Common myeloid progenitor, CD34-positive (primary cell): ENCODE data around the gene STRN3.

ENCODE experiments used
- CTCF ChIA-PET: fragments of 350-600 bp; sonication (Branson Sonifier 250); formaldehyde crosslinking; loops from one replicate; lab custom pipeline; 2021; ENCODE audit warnings: antibody characterized with exemption; lab: Charles Lee
- POLR2A ChIA-PET: fragments of 350-600 bp; sonication (Branson Sonifier 250); formaldehyde crosslinking; loops from one replicate; lab custom pipeline; 2021; ENCODE audit warnings: antibody characterized with exemption; lab: Charles Lee
- DNase-seq, 3 donors: peaks; one replicate each; pipeline versions ENCODE4 v3.0.0 to v3.0.0-alpha.2; 2013
- H3K27ac ChIP-seq, 2 experiments: 1 replicate in 1 of 2; 2 replicates in 1 of 2; pipeline ENCODE4 v1.7.0; 2013; ENCODE audit warnings: inconsistent platforms in 2 of 2, low read length in 2 of 2, mild to moderate bottlenecking in 2 of 2, low read depth in 1 of 2, moderate library complexity in 1 of 2; ENCODE audit not compliant: severe bottlenecking in 2 of 2, insufficient read depth in 1 of 2, poor library complexity in 1 of 2
- H3K27me3 ChIP-seq, 5 experiments: replicated peaks in 2 of 5; 1 replicate in 3 of 5; 2 replicates in 2 of 5; pipeline versions ENCODE4 v1.6.1 to v1.7.0; 2013; ENCODE audit warnings: low read length in 4 of 5, mild to moderate bottlenecking in 2 of 5, moderate library complexity in 2 of 5, inconsistent platforms in 1 of 5; ENCODE audit not compliant: insufficient read depth in 5 of 5, control insufficient read depth in 4 of 5
- H3K36me3 ChIP-seq, 4 experiments: 1 replicate in 2 of 4; 2 replicates in 2 of 4; pipeline versions ENCODE4 v1.6.1 to v1.7.0; 2013; ENCODE audit warnings: low read length in 3 of 4, control low read depth in 1 of 4, mild to moderate bottlenecking in 1 of 4; ENCODE audit not compliant: control insufficient read depth in 4 of 4, insufficient read depth in 4 of 4
- H3K4me1 ChIP-seq, 4 experiments: 1 replicate in 3 of 4; 2 replicates in 1 of 4; pipeline versions ENCODE4 v1.6.1 to v1.7.1; 2013; ENCODE audit warnings: low read length in 3 of 4, mild to moderate bottlenecking in 3 of 4, control low read depth in 1 of 4, inconsistent platforms in 1 of 4, moderate library complexity in 1 of 4; ENCODE audit not compliant: control insufficient read depth in 4 of 4, insufficient read depth in 4 of 4; ENCODE audit errors: control extremely low read depth in 1 of 4
- H3K4me3 ChIP-seq, 7 experiments: 1 replicate in 4 of 7; 2 replicates in 3 of 7; pipeline versions ENCODE4 v1.5.1 to v1.7.0; 2013; ENCODE audit warnings: mild to moderate bottlenecking in 7 of 7, low read length in 6 of 7, moderate library complexity in 6 of 7, inconsistent platforms in 2 of 7, low read depth in 2 of 7, control low read depth in 1 of 7; ENCODE audit not compliant: insufficient read depth in 4 of 7, control insufficient read depth in 1 of 7; ENCODE audit errors: extremely low read depth in 1 of 7
- H3K9me3 ChIP-seq, 5 experiments: 1 replicate in 4 of 5; 2 replicates in 1 of 5; pipeline versions ENCODE4 v1.6.1 to v1.7.1; 2013; ENCODE audit warnings: low read length in 4 of 5, mild to moderate bottlenecking in 2 of 5, inconsistent platforms in 1 of 5, low read depth in 1 of 5, moderate library complexity in 1 of 5; ENCODE audit not compliant: control insufficient read depth in 4 of 5, insufficient read depth in 2 of 5; ENCODE audit errors: control extremely low read depth in 1 of 5
- WGBS: methylation state at CpG from one replicate; pipeline ENCODE4 v1.1.5; 2013; ENCODE audit not compliant: insufficient coverage; 5-methylcytosine and 5-hydroxymethylcytosine counted together

The STRN3 gene

GRCh38 chr14:30853946-30854345 is 172.2 kb downstream of the STRN3 start:
- POLR2A ChIA-PET = no interaction called here
- no peak overlapping the region for H3K4me3 ChIP-seq

GRCh38 chr14:30849983-30850382 is 176.2 kb downstream of the STRN3 start:
- no peaks in the 10 kb centered on the region for H3K36me3 ChIP-seq
- peaks cover 0 to 2% (median 0%) of the 10 kb centered on the region in 5 experiments for H3K9me3 ChIP-seq
- H3K4me1 ChIP-seq = peaks cover 0 to 3% (median 0%) of the 10 kb centered on the region in 4 experiments
- no peak for DNase-seq
- H3K27me3 ChIP-seq = no peaks in the 10 kb centered on the region
- ChIA-PET POLR2A (no interaction called here), CTCF (interaction anchor here (1.2 kb wide), 1 partner anchor 46 kb away, joined by 3 read pairs; no protein-coding TSS in a partner anchor)
- H3K4me3 ChIP-seq = no peak overlapping the region
- 100% methylated on average over 1 of the region's 1 CpG for WGBS
- H3K27ac ChIP-seq = no peak overlapping the region

More at GRCh38 chr14:30853946-30854345, 172.2 kb downstream of the STRN3 start:
- no peaks in the 10 kb centered on the region for H3K36me3 ChIP-seq
- no peak overlapping the region for H3K27ac ChIP-seq
- peaks cover 0 to 3% (median 0%) of the 10 kb centered on the region in 4 experiments for H3K4me1 ChIP-seq
- CTCF ChIA-PET = no interaction called here
- H3K9me3 ChIP-seq = no peaks in the 10 kb centered on the region
- no peaks in the 10 kb centered on the region for H3K27me3 ChIP-seq
- DNase-seq = no peak

- Histone ChIP-seq H3K4me1 (peaks cover 0 to 3% (median 0%) of the 10 kb centered on the region in 4 experiments), H3K36me3 (no peaks in the 10 kb centered on the region), H3K4me3 (no peak overlapping the region), H3K27me3 (no peaks in the 10 kb centered on the region), H3K9me3 (peaks cover 0 to 2% (median 0%) of the 10 kb centered on the region in 5 experiments), H3K27ac (no peak overlapping the region)
- ChIA-PET POLR2A (no interaction called here), CTCF (interaction anchor here (1.2 kb wide), 1 partner anchor 45 kb away, joined by 3 read pairs; no protein-coding TSS in a partner anchor)
- WGBS = no CpG with 5 or more reads among the region's 1 CpG
- no peak for DNase-seq
Measured at GRCh38 chr14:30849354-30849753, 176.8 kb downstream of the STRN3 start.

DNA sequence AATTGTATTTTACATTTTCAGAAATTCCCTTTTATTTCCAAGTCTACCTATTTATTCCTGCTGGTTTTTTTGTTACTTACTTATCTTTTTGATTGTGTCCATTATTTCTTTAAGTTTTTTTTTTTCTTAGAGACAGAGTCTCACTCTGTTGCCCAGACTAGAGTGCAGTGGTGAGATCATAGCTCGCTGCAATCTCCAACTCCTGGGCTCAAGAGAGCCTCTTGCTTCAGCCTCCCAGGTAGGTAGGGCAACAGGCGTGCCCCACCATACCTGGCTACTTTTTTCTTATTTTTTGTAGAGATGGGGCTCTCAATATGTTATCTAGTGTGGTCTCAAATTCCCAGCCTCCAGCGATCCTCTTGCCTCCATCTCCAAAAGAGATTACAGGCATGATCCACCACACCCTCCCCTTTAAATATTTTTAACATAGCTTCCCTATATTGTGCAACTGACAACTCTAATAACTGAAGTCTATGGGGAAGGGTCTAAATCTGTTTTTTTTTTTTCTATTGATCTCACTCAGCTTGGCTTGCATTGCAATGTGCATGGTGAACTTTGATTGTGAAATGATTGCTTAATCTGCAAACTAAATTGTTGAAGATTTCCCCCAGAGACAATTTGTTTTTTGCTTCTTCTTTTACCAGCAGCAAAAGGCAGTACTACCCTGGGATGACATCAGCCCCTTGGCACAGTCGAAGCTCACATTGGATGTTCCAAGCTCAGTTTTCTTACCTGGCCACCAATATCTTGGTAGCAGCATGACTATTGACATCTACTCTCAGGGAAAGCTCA is 177.5 kb downstream of the STRN3 start:
- Histone ChIP-seq H3K4me1 (peaks cover 0 to 3% (median 0%) of the 10 kb centered on the region in 4 experiments), H3K27ac (no peak overlapping the region), H3K27me3 (no peaks in the 10 kb centered on the region), H3K36me3 (no peaks in the 10 kb centered on the region), H3K9me3 (peaks cover 0 to 2% (median 0%) of the 10 kb centered on the region in 5 experiments), H3K4me3 (no peak overlapping the region)
- CTCF ChIA-PET = interaction anchor here (1.2 kb wide), 1 partner anchor 44 kb away, joined by 3 read pairs; no protein-coding TSS in a partner anchor
- 84% methylated on average over 2 of the region's 4 CpGs for WGBS
- POLR2A ChIA-PET = no interaction called here
- DNase-seq = no peak
